GM06990 (cell line): ENCODE measurements around the gene VCP.
"Not testable (repeated sequence)": the region's sequence is repeated elsewhere in the genome, so short reads cannot be mapped to it uniquely, and the experiment has no call there.

Experiments
- DNase-seq: peaks from one replicate; pipeline ENCODE4 v3.0.0-alpha.2; 2011; ENCODE audit not compliant: insufficient read length; ENCODE audit errors: extremely low read depth
- H3K27me3 ChIP-seq: replicated peaks from 2 replicates; pipeline ENCODE4 v1.6.0; 2011; ENCODE audit warnings: low read length; ENCODE audit not compliant: control insufficient read depth, insufficient read depth
- H3K36me3 ChIP-seq: 2 replicates; pipeline ENCODE4 v1.5.1; 2011; ENCODE audit warnings: low read length; ENCODE audit not compliant: control insufficient read depth, insufficient read depth
- H3K4me3 ChIP-seq: replicated peaks from 2 replicates; pipeline ENCODE4 v1.5.1; 2011; ENCODE audit warnings: low read depth, mild to moderate bottlenecking, control low read depth, low read length
- CTCF ChIP-seq: IDR thresholded peaks from 2 replicates; pipeline ENCODE4 v1.5.1; 2011; ENCODE audit warnings: low read length, control low read depth, mild to moderate bottlenecking, inconsistent platforms; ENCODE audit not compliant: insufficient read depth, poor library complexity, severe bottlenecking

VCP gene

DNA sequence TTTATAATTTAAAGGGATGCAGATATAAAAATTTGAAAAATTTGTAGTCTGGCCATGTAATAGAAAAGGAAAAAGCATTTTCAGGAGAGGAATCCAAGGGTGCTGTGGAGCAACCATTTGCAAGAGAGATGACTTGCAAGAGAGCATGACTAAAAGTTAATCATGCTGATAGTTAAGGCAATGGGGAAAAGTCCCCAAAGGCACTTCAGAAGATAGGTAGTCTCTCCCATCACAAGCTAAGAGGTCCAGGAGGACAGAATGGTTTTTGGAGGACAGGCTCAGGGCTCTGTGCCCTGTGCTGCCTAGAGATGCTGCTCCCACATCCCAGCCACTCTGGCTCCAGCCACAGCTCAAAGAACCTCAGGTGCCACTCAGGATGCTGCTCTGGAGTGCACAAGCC lies 44.1 kb downstream of the VCP start:
- no peak for TF ChIP-seq CTCF
- H3K27me3 ChIP-seq, result no peaks in the 10 kb centered on the region
- no peak overlapping the region for H3K4me3 ChIP-seq
- H3K36me3 ChIP-seq, result no peaks in the 10 kb centered on the region; the same call in 1 of the 2 replicates
- no peak for DNase-seq

GRCh38 chr9:35027860-35028259 lies 44.6 kb downstream of the VCP start:
- no peaks in the 10 kb centered on the region; the same call in 1 of the 2 replicates for H3K36me3 ChIP-seq
- H3K27me3 ChIP-seq, result no peaks in the 10 kb centered on the region
- H3K4me3 ChIP-seq, result no peak overlapping the region
- DNase-seq, result no peak
- TF ChIP-seq CTCF, result no peak

DNA sequence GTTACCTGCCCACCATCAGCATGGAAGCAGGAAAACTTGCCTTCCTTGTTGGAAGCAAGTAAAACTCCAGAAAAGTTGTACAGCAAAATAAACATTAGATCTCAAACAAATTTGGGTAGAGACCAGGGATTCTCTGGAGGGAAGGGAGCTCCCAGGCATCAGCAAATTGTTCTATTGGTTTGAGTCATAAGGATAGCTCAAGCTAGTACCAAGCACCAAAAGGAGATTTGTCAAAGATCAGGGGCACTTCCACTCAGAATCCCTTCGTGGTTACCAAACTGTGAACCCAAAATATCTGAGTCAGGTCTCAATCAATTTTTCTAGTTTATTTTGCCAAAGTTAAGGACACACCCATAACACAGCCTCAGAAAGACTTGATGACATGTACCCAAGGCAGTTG lies 45.1 kb downstream of the VCP start:
- no peak for DNase-seq
- no peak for TF ChIP-seq CTCF

GRCh38 chr9:35026671-35027070 lies 45.8 kb downstream of the VCP start:
- H3K4me3 ChIP-seq, result no peak overlapping the region
- H3K36me3 ChIP-seq, result no peaks in the 10 kb centered on the region; the same call in 1 of the 2 replicates
- no peak for TF ChIP-seq CTCF
- no peaks in the 10 kb centered on the region for H3K27me3 ChIP-seq
- no peak for DNase-seq

More for the DNA sequence above, 45.1 kb downstream of the VCP start:
- no peaks in the 10 kb centered on the region; the same call in 1 of the 2 replicates for H3K36me3 ChIP-seq
- H3K4me3 ChIP-seq, result no peak overlapping the region
- H3K27me3 ChIP-seq, result no peaks in the 10 kb centered on the region

DNA sequence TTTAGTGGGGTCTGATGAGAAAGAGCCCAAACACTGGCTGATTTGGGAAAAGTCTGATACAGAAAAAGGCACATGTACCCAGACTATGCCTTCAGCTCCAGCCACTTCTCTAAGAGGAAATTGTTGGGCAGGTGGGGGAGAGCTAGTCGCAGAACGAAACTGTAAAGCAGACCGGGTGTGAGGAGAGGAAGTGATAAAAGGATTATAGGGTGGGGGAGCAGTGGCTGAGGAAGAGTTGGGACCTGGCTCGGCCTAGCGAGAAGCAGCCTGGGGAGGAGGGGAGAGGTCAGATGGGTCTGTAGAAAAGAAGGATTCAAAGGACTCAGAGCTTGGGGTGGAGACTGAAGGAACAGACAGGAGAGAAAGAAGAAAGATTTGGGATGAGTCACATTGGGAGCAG lies 49.0 kb downstream of the VCP start:
- H3K4me3 ChIP-seq, H3K27me3 ChIP-seq, H3K36me3 ChIP-seq, DNase-seq: not testable (repeated sequence)

GRCh38 chr9:35014517-35014916 lies 57.9 kb downstream of the VCP start:
- no peaks in the 10 kb centered on the region for H3K36me3 ChIP-seq
- no peak overlapping the region for H3K4me3 ChIP-seq
- H3K27me3 ChIP-seq, result no peaks in the 10 kb centered on the region
- no peak for DNase-seq
- no peak for TF ChIP-seq CTCF
